Loucy (cell line): Measurements from ENCODE around the gene NECAP2.

ENCODE experiments used
- H2AFZ ChIP-seq: fragments of 200-600 bp; sonication (generic); 2 replicates; pipeline ENCODE4 v1.6.0; 2016; ENCODE audit warnings: antibody characterized with exemption, mild to moderate bottlenecking, low read length, moderate library complexity
- H3F3A ChIP-seq: fragments of 200-600 bp; 2 replicates; pipeline ENCODE4 v1.6.0; 2016; ENCODE audit warnings: antibody characterized with exemption, low read depth, mild to moderate bottlenecking
- H3K27me3 ChIP-seq: fragments of 200-600 bp; sonication (generic); 2 replicates; pipeline ENCODE4 v1.6.1; 2014; ENCODE audit warnings: low read length, mild to moderate bottlenecking; ENCODE audit not compliant: insufficient read depth, poor library complexity, severe bottlenecking
- H3K36me3 ChIP-seq: fragments of 200-600 bp; sonication (generic); 2 replicates; pipeline ENCODE4 v1.6.1; 2016; ENCODE audit warnings: low read length; ENCODE audit not compliant: insufficient read depth
- H3K4me1 ChIP-seq: fragments of 200-600 bp; sonication (generic); 2 replicates; pipeline ENCODE4 v1.5.1; 2014; ENCODE audit warnings: low read length, mild to moderate bottlenecking; ENCODE audit not compliant: insufficient read depth, poor library complexity, severe bottlenecking
- H3K4me2 ChIP-seq: fragments of 200-600 bp; sonication (generic); 2 replicates; pipeline ENCODE4 v1.6.0; 2014; ENCODE audit warnings: antibody characterized with exemption, low read length, low read depth, mild to moderate bottlenecking; ENCODE audit not compliant: poor library complexity, severe bottlenecking
- H3K4me3 ChIP-seq: fragments of 200-600 bp; sonication (generic); 2 replicates; pipeline ENCODE4 v1.5.1; 2014; ENCODE audit warnings: low read length, mild to moderate bottlenecking, mixed read lengths; ENCODE audit not compliant: poor library complexity, severe bottlenecking
- H3K79me2 ChIP-seq: fragments of 200-600 bp; sonication (generic); 2 replicates; pipeline ENCODE4 v1.6.1; 2014; ENCODE audit warnings: low read length; ENCODE audit not compliant: insufficient read depth
- H3K9ac ChIP-seq: fragments of 200-600 bp; sonication (generic); 2 replicates; pipeline ENCODE4 v1.6.0; 2014; ENCODE audit warnings: mild to moderate bottlenecking, low read depth, low read length, moderate library complexity; ENCODE audit not compliant: poor library complexity, severe bottlenecking
- H3K9me2 ChIP-seq: fragments of 200-600 bp; sonication (generic); replicated peaks from 2 replicates; pipeline ENCODE4 v1.6.1; 2016; ENCODE audit warnings: low read depth, low read length, mixed read lengths
- H3K9me3 ChIP-seq: fragments of 200-600 bp; sonication (generic); 2 replicates; pipeline ENCODE4 v1.6.1; 2014; ENCODE audit warnings: mild to moderate bottlenecking, antibody characterized with exemption, low read length, low read depth; ENCODE audit not compliant: insufficient read depth
- H4K20me1 ChIP-seq: fragments of 200-600 bp; sonication (generic); 2 replicates; pipeline ENCODE4 v1.6.0; 2014; ENCODE audit warnings: antibody characterized with exemption, low read length, mild to moderate bottlenecking; ENCODE audit not compliant: insufficient read depth, poor library complexity, severe bottlenecking
- EZH2phosphoT487 ChIP-seq: fragments of 200-600 bp; IDR thresholded peaks from 2 replicates; pipeline ENCODE4 v1.6.1; 2018; ENCODE audit warnings: antibody characterized with exemption, mild to moderate bottlenecking, moderate library complexity, borderline replicate concordance
- TF ChIP-seq, protein P1 (sequence below): fragments of 200-600 bp; sonication (generic); conservative IDR thresholded peaks from 2 replicates; pipeline ENCODE4 v1.5.1; 2014; ENCODE audit warnings: mild to moderate bottlenecking, antibody characterized with exemption, low read length

Gene NECAP2

DNA sequence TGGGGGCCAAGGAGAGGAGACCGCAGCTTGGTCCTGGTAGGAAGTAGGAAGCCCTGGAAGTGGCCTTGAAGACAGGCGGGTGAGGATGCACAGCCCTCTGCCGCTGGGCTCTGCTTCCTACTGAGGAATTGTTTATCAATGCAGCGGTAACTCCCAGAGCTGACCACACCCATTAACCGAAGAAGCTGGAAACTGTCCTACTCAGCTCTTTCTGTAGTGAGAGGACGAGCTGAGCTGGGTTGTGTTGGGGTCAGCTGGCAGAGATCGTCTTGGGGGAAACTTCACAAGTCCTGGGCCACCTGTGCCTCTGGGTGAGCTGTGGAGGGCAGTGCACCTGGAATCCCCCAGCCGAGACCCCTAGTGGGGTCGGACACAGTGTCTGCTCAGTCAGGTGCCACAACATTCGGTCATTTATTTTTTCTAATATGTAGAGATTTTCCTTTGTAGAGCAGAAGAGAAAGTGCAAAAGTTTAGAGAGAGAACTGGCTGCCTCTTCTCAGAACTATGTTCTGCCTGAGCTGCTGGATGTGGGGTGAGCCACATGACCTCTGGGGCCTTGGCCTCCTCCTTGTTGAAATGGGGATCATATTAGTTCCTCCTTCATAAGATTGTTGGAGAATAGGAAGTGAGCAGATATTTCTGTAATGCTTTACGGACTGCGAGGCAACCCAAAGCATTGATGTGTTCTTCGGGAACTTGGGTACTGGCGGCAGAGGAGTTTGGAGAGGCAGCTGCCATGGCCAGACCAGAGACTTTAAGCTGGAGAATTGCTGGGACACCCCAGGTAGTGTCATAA is 3.6 kb downstream of the NECAP2 start:
- peaks cover 26% of the 10 kb centered on the region for H4K20me1 ChIP-seq

DNA sequence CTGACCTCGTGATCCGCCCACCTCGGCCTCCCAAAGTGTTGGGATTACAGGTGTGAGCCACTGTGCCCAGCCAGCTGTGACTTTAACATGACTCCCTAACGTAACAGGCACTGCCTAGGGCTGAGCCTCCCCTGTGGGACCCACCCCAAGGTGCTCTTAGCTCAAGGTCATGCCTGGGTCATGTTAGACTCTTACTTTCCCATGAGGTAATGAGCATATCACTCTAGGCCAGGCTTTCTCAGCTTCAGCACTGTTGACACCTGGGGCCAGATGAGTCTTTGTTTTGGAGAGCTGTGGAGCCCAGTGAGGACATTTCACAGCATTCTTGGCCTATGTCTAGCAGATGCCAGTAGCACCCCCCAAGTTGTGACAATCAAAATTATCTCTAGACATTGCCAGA is 4.5 kb downstream of the NECAP2 start:
- no peak overlapping the region for H3K4me3 ChIP-seq
- no peak overlapping the region for H2AFZ ChIP-seq
- H3K79me2 ChIP-seq, result peaks cover 39% of the 10 kb centered on the region
- H3K4me2 ChIP-seq, result no peak overlapping the region
- no peak overlapping the region for H3K9ac ChIP-seq
- peaks cover 21% of the 10 kb centered on the region for H3K4me1 ChIP-seq
- H4K20me1 ChIP-seq, result peaks cover 26% of the 10 kb centered on the region
- no peaks in the 10 kb centered on the region for H3K27me3 ChIP-seq
- no peak for TF ChIP-seq EZH2phosphoT487
- TF ChIP-seq, protein P1, sequence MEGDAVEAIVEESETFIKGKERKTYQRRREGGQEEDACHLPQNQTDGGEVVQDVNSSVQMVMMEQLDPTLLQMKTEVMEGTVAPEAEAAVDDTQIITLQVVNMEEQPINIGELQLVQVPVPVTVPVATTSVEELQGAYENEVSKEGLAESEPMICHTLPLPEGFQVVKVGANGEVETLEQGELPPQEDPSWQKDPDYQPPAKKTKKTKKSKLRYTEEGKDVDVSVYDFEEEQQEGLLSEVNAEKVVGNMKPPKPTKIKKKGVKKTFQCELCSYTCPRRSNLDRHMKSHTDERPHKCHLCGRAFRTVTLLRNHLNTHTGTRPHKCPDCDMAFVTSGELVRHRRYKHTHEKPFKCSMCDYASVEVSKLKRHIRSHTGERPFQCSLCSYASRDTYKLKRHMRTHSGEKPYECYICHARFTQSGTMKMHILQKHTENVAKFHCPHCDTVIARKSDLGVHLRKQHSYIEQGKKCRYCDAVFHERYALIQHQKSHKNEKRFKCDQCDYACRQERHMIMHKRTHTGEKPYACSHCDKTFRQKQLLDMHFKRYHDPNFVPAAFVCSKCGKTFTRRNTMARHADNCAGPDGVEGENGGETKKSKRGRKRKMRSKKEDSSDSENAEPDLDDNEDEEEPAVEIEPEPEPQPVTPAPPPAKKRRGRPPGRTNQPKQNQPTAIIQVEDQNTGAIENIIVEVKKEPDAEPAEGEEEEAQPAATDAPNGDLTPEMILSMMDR, result no peak
- H3F3A ChIP-seq, result no peaks in the 10 kb centered on the region
- H3K9me2 ChIP-seq, result no peaks in the 10 kb centered on the region
- H3K36me3 ChIP-seq, result peaks cover 37% of the 10 kb centered on the region; the same call in 1 of the 2 replicates
- no peaks in the 10 kb centered on the region for H3K9me3 ChIP-seq

More for the DNA sequence above, 3.6 kb downstream of the NECAP2 start:
- Histone ChIP-seq H3F3A (no peaks in the 10 kb centered on the region), H3K4me3 (no peak overlapping the region), H3K4me2 (no peak overlapping the region), H3K79me2 (peaks cover 39% of the 10 kb centered on the region), H3K9me3 (no peaks in the 10 kb centered on the region), H3K4me1 (peaks cover 22% of the 10 kb centered on the region), H3K27me3 (no peaks in the 10 kb centered on the region), H3K36me3 (peaks cover 29% of the 10 kb centered on the region; the same call in 1 of the 2 replicates), H2AFZ (no peak overlapping the region), H3K9ac (no peak overlapping the region), H3K9me2 (no peaks in the 10 kb centered on the region)
- TF ChIP-seq, protein P1, result no peak
- no peak for TF ChIP-seq EZH2phosphoT487

DNA sequence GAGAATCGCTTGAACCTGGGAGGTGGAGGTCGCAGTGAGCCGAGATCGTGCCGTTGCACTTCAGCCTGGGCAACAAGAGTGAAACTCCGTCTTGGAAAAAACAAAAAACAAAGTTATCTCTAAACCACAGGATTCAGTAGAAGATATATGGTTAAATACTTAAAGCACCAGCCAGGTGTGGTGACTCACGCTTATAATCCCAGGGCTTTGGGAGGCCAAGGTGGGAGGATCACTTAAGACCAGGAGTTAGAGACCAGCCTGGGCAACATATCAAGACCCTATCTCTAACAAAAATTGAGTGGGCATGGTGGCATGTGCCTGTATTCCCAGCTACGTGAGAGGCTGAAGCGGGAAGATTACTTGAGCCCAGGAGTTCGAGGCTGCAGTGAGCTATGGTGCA is 5.6 kb downstream of the NECAP2 start:
- H3K4me1 ChIP-seq, result peaks cover 18% of the 10 kb centered on the region
- no peaks in the 10 kb centered on the region for H3F3A ChIP-seq
- H3K27me3 ChIP-seq, result no peaks in the 10 kb centered on the region
- H3K4me2 ChIP-seq, result no peak overlapping the region
- peaks cover 34% of the 10 kb centered on the region for H3K79me2 ChIP-seq
- no peak overlapping the region for H2AFZ ChIP-seq
- H3K9me2 ChIP-seq, result no peaks in the 10 kb centered on the region
- H3K36me3 ChIP-seq, result peaks cover 48% of the 10 kb centered on the region; the same call in 1 of the 2 replicates
- TF ChIP-seq EZH2phosphoT487, result no peak
- TF ChIP-seq, protein P1, result no peak
- no peak overlapping the region for H3K4me3 ChIP-seq
- H4K20me1 ChIP-seq, result peaks cover 23% of the 10 kb centered on the region
- no peak overlapping the region for H3K9ac ChIP-seq
- no peaks in the 10 kb centered on the region for H3K9me3 ChIP-seq
